BJ (cell line): Measurements from ENCODE around the gene NFIA. TPM values are rescaled to one million over a fixed set of nuclear protein-coding genes. Genes with fewer than 3 reads are reported as not detected.

ENCODE experiments used
- CTCF ChIA-PET: fragments of 350-600 bp; formaldehyde crosslinking; extraction: SDS; loops from one replicate; lab custom pipeline; 2021; ENCODE audit warnings: antibody characterized with exemption, inconsistent platforms; lab: Yijun Ruan, JAX
- POLR2A ChIA-PET: fragments of 300-600 bp; sonication (Branson Sonifier 250); formaldehyde crosslinking; extraction: SDS; loops from one replicate; lab custom pipeline; 2021; ENCODE audit warnings: antibody characterized with exemption; lab: Charles Lee
- DNase-seq: peaks from one replicate; pipeline ENCODE4 v3.0.0-alpha.2; 2011; ENCODE audit warnings: low read depth
- H3K27me3 ChIP-seq: 2 replicates; pipeline ENCODE4 v1.6.0; 2011; ENCODE audit warnings: low read length; ENCODE audit not compliant: control insufficient read depth, insufficient read depth
- H3K36me3 ChIP-seq: 2 replicates; pipeline ENCODE4 v1.5.1; 2011; ENCODE audit warnings: low read length; ENCODE audit not compliant: control insufficient read depth, insufficient read depth
- H3K4me3 ChIP-seq: 2 replicates; pipeline ENCODE4 v1.5.1; 2011; ENCODE audit warnings: low read depth, mild to moderate bottlenecking, control low read depth, low read length
- CTCF ChIP-seq: IDR thresholded peaks from 2 replicates; pipeline ENCODE4 v1.5.1; 2011; ENCODE audit warnings: low read depth, mild to moderate bottlenecking, control low read depth, inconsistent platforms, low read length, moderate library complexity; ENCODE audit not compliant: insufficient read depth
- polyA plus RNA-seq: library from polyadenylated mRNA; depleted of rRNA; stranded (reverse); fragments of >200 nt; gene quantifications from 2 replicates; pipeline ENCODE4 v1.2.3, GENCODE V29; 2011

Gene NFIA
- polyA plus RNA-seq, 1 experiment, result 4.5 TPM

GRCh38 chr1:61282387-61282786 lies 200.0 kb downstream of the NFIA start:
- Histone ChIP-seq H3K4me3 (no peak overlapping the region), H3K27me3 (no peaks in the 10 kb centered on the region), H3K36me3 (no peaks in the 10 kb centered on the region)
- ChIA-PET CTCF (no interaction called here), POLR2A (no interaction called here)
- no peak for TF ChIP-seq CTCF
- no peak for DNase-seq

- ChIA-PET POLR2A (interaction anchor here (0.6 kb wide), 1 partner anchor 29 kb away, joined by 3 read pairs; no protein-coding TSS in a partner anchor), CTCF (no interaction called here)
- no peak for TF ChIP-seq CTCF
Measured at GRCh38 chr1:61284248-61284854, 202.0 kb downstream of the NFIA start.

GRCh38 chr1:61284936-61285335 lies 202.6 kb downstream of the NFIA start:
- no peak for DNase-seq
- no peaks in the 10 kb centered on the region for H3K36me3 ChIP-seq
- no peaks in the 10 kb centered on the region for H3K27me3 ChIP-seq
- POLR2A ChIA-PET, result no interaction called here
- no peak overlapping the region for H3K4me3 ChIP-seq
- TF ChIP-seq CTCF, result no peak
- CTCF ChIA-PET, result interaction anchor here (1.4 kb wide), 1 partner anchor 16 kb away, joined by 5 read pairs; no protein-coding TSS in a partner anchor

More at GRCh38 chr1:61284248-61284854, 202.0 kb downstream of the NFIA start:
- no peak for DNase-seq
- Histone ChIP-seq H3K4me3 (no peak overlapping the region), H3K27me3 (no peaks in the 10 kb centered on the region), H3K36me3 (no peaks in the 10 kb centered on the region)

GRCh38 chr1:61285371-61285885 lies 203.1 kb downstream of the NFIA start:
- H3K36me3 ChIP-seq, result no peaks in the 10 kb centered on the region
- no peaks in the 10 kb centered on the region for H3K27me3 ChIP-seq
- ChIA-PET CTCF (interaction anchor here (1.4 kb wide), 1 partner anchor 16 kb away, joined by 5 read pairs; no protein-coding TSS in a partner anchor), POLR2A (no interaction called here)
- no peak for DNase-seq
- H3K4me3 ChIP-seq, result no peak overlapping the region
- no peak for TF ChIP-seq CTCF

- no peak for TF ChIP-seq CTCF
- POLR2A ChIA-PET, result no interaction called here
- CTCF ChIA-PET, result no interaction called here
- Histone ChIP-seq H3K4me3 (no peak overlapping the region), H3K27me3 (no peaks in the 10 kb centered on the region), H3K36me3 (no peaks in the 10 kb centered on the region)
- no peak for DNase-seq
Measured at GRCh38 chr1:61287014-61287413, 204.7 kb downstream of the NFIA start.
